Measurements from ENCODE around the gene REV3L.

REV3L gene

GRCh38 chr6:111367393-111368088 lies 115.5 kb downstream of the REV3L start:
- no peak overlapping the region for H3K4me3 ChIP-seq
- no peak overlapping the region for H3K4me2 ChIP-seq

DNA sequence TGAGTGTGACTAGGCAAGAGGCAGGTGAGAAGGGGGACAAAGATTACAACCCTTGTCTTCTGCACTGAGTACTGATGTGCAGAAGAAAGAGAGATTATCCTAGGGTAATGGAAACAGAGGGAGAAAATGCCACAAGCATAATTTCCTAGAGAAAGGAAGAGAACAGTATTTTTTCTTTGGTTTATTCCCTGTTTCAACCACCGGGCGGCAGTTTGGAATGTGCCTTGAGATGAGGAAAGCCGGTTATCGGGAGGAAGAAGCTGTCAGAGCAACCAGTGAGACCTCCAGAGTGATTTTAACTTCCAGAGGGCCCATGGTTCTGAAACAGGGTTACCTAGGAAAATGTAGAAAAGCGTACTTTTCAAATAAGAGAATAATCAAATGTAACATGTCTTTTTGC lies 121.4 kb downstream of the REV3L start:
- H3K27me3 ChIP-seq, result no peaks in the 10 kb centered on the region
- no peak for TF ChIP-seq Cebpa-rat (IDR thresholded peaks at IDR 0.05)

More at GRCh38 chr6:111367393-111368088, 115.5 kb downstream of the REV3L start:
- H3K27me3 ChIP-seq, result no peaks in the 10 kb centered on the region
- H4K20me1 ChIP-seq, result no peaks in the 10 kb centered on the region
- TF ChIP-seq Cebpa-rat (IDR thresholded peaks at IDR 0.05), result no peak
- no peaks in the 10 kb centered on the region for H3K4me1 ChIP-seq
- H3K9ac ChIP-seq, result no peak overlapping the region
- H3K9me3 ChIP-seq, result no peaks in the 10 kb centered on the region
- H3K36me3 ChIP-seq, result peaks cover 39% of the 10 kb centered on the region
- no peak overlapping the region for H3K27ac ChIP-seq

GRCh38 chr6:111358454-111358853 lies 124.6 kb downstream of the REV3L start:
- no peak for TF ChIP-seq Cebpa-rat (IDR thresholded peaks at IDR 0.05)
- Histone ChIP-seq H3K4me1 (no peaks in the 10 kb centered on the region), H3K27me3 (no peaks in the 10 kb centered on the region), H4K20me1 (no peaks in the 10 kb centered on the region), H3K9me3 (no peaks in the 10 kb centered on the region), H3K9ac (no peak overlapping the region), H3K36me3 (peaks cover 39% of the 10 kb centered on the region), H3K4me3 (no peak overlapping the region), H3K27ac (no peak overlapping the region), H3K4me2 (no peak overlapping the region)

More for the DNA sequence above, 121.4 kb downstream of the REV3L start:
- Histone ChIP-seq H3K27ac (no peak overlapping the region), H3K9ac (no peak overlapping the region), H3K4me2 (no peak overlapping the region), H3K36me3 (peaks cover 18% of the 10 kb centered on the region), H3K4me3 (no peak overlapping the region), H3K9me3 (no peaks in the 10 kb centered on the region), H4K20me1 (no peaks in the 10 kb centered on the region), H3K4me1 (no peaks in the 10 kb centered on the region)

GRCh38 chr6:111357705-111358104 lies 125.3 kb downstream of the REV3L start:
- Histone ChIP-seq H3K9ac (no peak overlapping the region), H3K4me2 (no peak overlapping the region), H3K4me1 (no peaks in the 10 kb centered on the region), H3K27ac (no peak overlapping the region), H3K9me3 (no peaks in the 10 kb centered on the region), H3K4me3 (no peak overlapping the region), H4K20me1 (no peaks in the 10 kb centered on the region), H3K27me3 (no peaks in the 10 kb centered on the region), H3K36me3 (peaks cover 44% of the 10 kb centered on the region)
- no peak for TF ChIP-seq Cebpa-rat (IDR thresholded peaks at IDR 0.05)

DNA sequence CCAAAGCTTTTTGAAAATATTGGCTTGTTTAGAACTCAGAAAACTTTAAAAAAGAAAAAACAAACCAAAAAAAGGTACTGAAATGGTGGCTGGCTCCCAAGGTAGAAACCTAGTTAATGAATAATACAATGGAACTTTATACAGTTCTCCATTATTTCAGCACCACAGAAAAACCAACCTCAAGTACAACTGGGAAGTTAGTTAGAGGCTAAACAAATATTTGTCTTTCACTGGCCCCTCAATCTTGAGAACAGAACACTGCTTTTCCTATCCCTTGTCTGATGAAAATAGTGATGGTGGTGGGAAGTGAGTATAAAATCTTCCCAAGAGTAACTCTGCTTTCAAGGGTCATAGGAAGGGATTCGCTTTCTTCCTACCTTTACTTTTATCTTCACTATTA lies 126.5 kb downstream of the REV3L start:
- Histone ChIP-seq H3K9ac (no peak overlapping the region), H3K27ac (no peak overlapping the region), H3K36me3 (peaks cover 55% of the 10 kb centered on the region), H3K9me3 (no peaks in the 10 kb centered on the region), H4K20me1 (no peaks in the 10 kb centered on the region), H3K4me3 (no peak overlapping the region), H3K4me1 (no peaks in the 10 kb centered on the region), H3K4me2 (no peak overlapping the region), H3K27me3 (no peaks in the 10 kb centered on the region)
- no peak for TF ChIP-seq Cebpa-rat (IDR thresholded peaks at IDR 0.05)

- no peaks in the 10 kb centered on the region for H3K4me1 ChIP-seq
- H3K4me3 ChIP-seq, result no peak overlapping the region
- no peaks in the 10 kb centered on the region for H4K20me1 ChIP-seq
- H3K9ac ChIP-seq, result no peak overlapping the region
- H3K27ac ChIP-seq, result no peak overlapping the region
- no peak for TF ChIP-seq Cebpa-rat (IDR thresholded peaks at IDR 0.05)
- peaks cover 63% of the 10 kb centered on the region for H3K36me3 ChIP-seq
- no peaks in the 10 kb centered on the region for H3K27me3 ChIP-seq
- no peak overlapping the region for H3K4me2 ChIP-seq
- no peaks in the 10 kb centered on the region for H3K9me3 ChIP-seq
Observed at GRCh38 chr6:111354758-111355555, 128.1 kb downstream of the REV3L start.

GRCh38 chr6:111353912-111354462 lies 129.0 kb downstream of the REV3L start:
- Histone ChIP-seq H3K9ac (no peak overlapping the region), H3K4me3 (no peak overlapping the region), H3K27ac (no peak overlapping the region), H4K20me1 (no peaks in the 10 kb centered on the region), H3K36me3 (peaks cover 69% of the 10 kb centered on the region), H3K4me2 (no peak overlapping the region), H3K4me1 (no peaks in the 10 kb centered on the region), H3K27me3 (no peaks in the 10 kb centered on the region), H3K9me3 (no peaks in the 10 kb centered on the region)
- no peak for TF ChIP-seq Cebpa-rat (IDR thresholded peaks at IDR 0.05)

- Histone ChIP-seq H3K27me3 (no peaks in the 10 kb centered on the region), H3K4me2 (no peak overlapping the region), H3K4me3 (no peak overlapping the region), H3K9me3 (no peaks in the 10 kb centered on the region), H3K27ac (no peak overlapping the region), H3K4me1 (no peaks in the 10 kb centered on the region), H3K9ac (no peak overlapping the region), H3K36me3 (peaks cover 77% of the 10 kb centered on the region), H4K20me1 (no peaks in the 10 kb centered on the region)
- no peak for TF ChIP-seq Cebpa-rat (IDR thresholded peaks at IDR 0.05)
Observed at GRCh38 chr6:111347589-111347988, 135.4 kb downstream of the REV3L start.

- Histone ChIP-seq H3K4me2 (no peak overlapping the region), H4K20me1 (no peaks in the 10 kb centered on the region), H3K27me3 (no peaks in the 10 kb centered on the region), H3K9ac (no peak overlapping the region), H3K4me1 (no peaks in the 10 kb centered on the region), H3K4me3 (no peak overlapping the region), H3K36me3 (peaks cover 60% of the 10 kb centered on the region), H3K9me3 (no peaks in the 10 kb centered on the region), H3K27ac (no peak overlapping the region)
- TF ChIP-seq Cebpa-rat (IDR thresholded peaks at IDR 0.05), result no peak
Observed at GRCh38 chr6:111342913-111343312, 140.1 kb downstream of the REV3L start.

GRCh38 chr6:111339294-111339693 lies 143.7 kb downstream of the REV3L start:
- Histone ChIP-seq H3K9me3 (no peaks in the 10 kb centered on the region), H3K4me1 (no peaks in the 10 kb centered on the region), H3K4me2 (no peak overlapping the region), H3K9ac (no peak overlapping the region), H4K20me1 (no peaks in the 10 kb centered on the region), H3K36me3 (peaks cover 40% of the 10 kb centered on the region), H3K4me3 (no peak overlapping the region), H3K27ac (no peak overlapping the region), H3K27me3 (no peaks in the 10 kb centered on the region)
- no peak for TF ChIP-seq Cebpa-rat (IDR thresholded peaks at IDR 0.05)

Measured in BLaER1 (cell line).